DMS153 (cell line): Measurements from ENCODE around the gene NSRP1.
"Not testable (repeated sequence)": the region's sequence is repeated elsewhere in the genome, so short reads cannot be mapped to it uniquely, and the experiment has no call there.

Experiments
- DNase-seq: peaks from one replicate; lab custom pipeline; 2025; lab: John Stamatoyannopoulos, UW

The NSRP1 gene, protein sequence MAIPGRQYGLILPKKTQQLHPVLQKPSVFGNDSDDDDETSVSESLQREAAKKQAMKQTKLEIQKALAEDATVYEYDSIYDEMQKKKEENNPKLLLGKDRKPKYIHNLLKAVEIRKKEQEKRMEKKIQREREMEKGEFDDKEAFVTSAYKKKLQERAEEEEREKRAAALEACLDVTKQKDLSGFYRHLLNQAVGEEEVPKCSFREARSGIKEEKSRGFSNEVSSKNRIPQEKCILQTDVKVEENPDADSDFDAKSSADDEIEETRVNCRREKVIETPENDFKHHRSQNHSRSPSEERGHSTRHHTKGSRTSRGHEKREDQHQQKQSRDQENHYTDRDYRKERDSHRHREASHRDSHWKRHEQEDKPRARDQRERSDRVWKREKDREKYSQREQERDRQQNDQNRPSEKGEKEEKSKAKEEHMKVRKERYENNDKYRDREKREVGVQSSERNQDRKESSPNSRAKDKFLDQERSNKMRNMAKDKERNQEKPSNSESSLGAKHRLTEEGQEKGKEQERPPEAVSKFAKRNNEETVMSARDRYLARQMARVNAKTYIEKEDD

DNA sequence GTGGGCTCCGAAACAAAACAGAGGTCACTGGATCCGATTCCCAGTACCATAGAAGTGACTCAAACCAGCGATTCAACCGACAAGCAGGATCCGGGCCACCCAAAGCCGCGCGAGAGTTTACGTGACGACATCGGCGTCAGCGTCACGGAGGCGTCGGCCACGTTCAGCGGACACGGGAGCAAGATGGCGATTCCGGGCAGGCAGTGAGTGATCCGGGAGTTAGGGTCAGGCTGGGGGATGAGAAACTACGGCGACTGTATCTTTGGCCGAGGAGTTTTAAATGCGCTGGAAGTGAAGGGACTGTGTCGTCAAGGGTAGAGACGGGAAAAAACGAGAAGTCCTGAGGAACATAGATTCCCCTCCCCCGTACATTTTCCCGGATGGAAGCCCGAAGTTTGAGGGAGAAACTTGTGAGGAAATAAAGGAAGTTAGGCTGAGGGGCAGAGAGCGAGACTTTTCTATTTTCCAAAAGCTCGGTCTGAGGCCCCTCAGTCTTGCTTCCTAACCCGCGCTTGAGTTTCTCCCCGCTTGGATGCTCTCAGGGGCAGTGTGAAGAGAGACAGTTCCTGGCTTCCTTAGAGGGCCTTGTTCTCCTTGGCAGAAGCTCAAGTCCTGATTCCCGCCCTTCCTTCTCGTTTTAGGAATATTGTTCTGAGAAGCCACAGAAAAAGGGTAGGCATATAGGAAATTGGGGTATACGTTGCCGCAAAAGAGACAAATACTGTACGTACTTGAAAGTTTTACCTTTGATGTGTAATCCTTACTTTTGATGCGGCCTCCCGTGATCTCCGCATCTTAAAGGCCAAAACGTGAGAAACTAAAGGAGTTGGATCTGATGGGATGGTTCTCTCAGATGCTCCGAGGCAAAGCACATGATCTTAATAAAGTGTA is at the start of gene NSRP1:
NSRP1 (plus strand) TSS at position 156 of the 891 bp plus-strand sequence; CDS start at position 184, 28 bp downstream.
- peak; percentile 82 for DNase-seq

DNA sequence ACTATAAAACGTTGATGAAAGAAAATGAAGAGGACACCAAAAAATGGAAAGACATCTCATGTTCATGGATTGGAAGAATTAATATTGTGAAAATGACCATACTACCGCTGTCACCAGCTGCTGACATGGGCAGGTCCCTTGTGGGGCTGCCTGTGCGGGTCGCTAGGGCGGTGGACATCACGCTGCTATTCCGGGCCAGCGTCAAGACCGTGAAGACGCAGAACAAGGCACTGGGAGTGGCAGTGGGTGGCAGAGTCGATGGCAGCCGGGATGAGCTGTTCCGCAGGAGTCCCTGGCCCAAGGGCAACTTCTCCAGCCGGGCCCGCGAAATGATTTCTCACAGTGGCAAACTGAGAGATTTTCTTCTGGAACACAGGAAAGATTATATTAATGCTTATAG is 48.2 kb upstream of the NSRP1 start:
- no peak for DNase-seq

- no peak for DNase-seq
These were observed 42.4 kb upstream of the NSRP1 start for GRCh38 chr17:30074254-30074653.

- no peak for DNase-seq
These were observed 41.9 kb upstream of the NSRP1 start for GRCh38 chr17:30074730-30075129.

DNA sequence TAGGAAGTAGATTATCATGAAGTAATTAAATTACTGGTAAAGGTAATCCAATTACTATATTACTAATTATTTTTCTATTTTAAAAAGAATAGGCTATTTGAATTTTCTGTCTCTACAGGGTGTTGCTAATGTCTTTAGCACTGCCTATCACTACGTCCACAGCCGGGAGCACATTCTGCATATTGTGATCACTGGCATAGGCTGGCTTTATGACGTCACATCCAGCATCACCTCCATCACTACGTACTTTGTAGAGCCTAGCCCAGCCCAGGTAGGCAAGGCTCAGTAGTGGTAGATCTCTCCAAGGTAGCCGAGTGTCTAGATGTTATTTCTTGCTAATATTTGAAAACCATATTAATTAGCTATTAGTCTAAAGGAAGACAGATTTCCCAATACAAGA is 33.8 kb upstream of the NSRP1 start:
- DNase-seq = no peak

- DNase-seq = peak; percentile 10
These were observed 31.8 kb upstream of the NSRP1 start for GRCh38 chr17:30084788-30085187.

DNA sequence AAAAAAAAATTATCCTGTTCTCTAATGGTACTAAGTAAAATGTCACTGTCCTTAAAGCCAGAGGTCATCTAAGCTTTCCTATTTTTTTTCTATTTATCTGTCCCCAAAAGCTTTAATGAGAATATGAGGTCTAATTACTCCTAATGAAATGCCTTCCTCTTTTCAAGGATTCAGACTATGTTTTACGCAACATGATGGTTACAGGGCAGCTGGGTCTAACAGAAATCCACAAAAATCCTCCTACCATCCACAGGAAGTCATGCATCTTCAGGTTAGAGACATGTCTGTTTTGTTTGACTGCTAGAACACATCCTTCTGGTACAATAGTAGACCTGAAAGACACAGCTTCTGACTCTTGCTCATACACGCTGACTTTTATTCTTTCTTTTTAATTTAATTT is 29.7 kb upstream of the NSRP1 start:
- no peak for DNase-seq

DNA sequence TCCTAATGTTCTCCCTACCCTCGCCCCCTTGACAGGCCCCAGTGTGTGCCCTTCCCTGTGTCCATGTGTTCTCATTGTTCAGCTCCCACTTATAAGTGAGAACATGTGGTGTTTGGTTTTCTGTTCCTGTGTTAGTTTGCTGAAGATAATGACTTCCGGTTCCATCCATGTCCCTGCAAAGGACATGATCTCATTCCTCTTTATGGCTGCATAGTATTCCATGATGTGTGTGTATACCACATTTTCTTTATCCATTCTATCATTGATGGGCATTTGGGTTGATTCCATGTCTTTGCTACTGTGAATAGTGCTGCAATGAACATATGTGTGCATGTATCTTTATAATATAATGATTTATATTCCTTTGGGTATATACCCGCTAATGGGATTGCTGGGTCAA is 29.2 kb upstream of the NSRP1 start:
- not testable (repeated sequence) for DNase-seq

GRCh38 chr17:30091121-30091670 is 25.4 kb upstream of the NSRP1 start:
- no peak for DNase-seq

DNA sequence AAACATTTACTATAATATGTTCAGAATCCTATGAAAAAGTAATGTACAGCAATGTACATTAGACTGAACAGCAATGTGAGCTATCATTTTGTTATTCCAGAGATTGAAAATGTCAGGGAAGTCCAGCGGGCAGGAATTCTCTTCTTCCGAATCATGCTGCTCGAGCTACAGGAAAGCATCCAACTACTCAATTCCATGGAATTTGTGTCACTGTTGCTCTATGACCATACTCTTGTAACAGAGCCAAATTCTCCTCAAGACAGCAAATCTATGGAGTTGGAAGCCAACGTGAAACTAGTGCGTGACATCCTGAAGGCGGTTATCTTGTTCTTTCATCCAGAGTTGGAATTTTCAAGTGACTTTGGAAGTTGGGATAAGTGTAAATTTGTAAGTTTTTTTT is 24.8 kb upstream of the NSRP1 start:
- DNase-seq = no peak

GRCh38 chr17:30092886-30093285 is 23.7 kb upstream of the NSRP1 start:
- no peak for DNase-seq

DNA sequence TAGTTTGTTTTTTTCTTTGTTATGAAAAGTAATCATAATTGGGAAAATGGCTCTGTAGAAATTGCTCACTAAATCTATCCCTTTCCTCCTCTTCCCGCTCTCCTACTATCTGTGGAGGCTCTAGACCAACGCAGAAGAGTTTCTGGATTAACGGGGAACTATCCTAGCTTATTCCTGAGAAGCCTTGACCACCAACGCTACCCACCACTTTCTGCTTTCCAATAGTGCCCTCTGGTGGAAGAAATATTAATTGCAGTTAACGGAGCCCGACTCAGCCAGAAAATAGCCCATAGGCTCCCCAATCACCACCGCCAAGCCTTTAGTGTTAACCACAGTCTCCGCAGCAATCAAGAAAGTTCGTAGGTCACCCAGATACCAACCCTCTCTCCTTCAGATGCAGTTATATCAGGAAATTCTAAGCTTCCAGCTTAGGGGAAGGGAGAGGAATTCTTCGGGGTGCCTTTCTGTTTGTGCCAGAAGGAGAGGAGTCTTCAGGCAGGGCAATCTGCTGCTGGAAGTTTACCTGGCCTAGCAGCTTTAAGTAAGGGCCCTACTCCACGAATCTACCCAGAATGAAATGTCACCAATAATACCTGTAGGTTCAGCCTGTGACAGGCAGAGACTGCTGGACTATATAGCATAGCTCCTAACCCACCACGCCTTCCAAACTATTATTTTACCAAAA is 23.0 kb upstream of the NSRP1 start:
- peak; percentile 23 for DNase-seq

GRCh38 chr17:30095507-30096244 is 20.9 kb upstream of the NSRP1 start:
- DNase-seq = no peak

- no peak for DNase-seq
These were observed 14.8 kb upstream of the NSRP1 start for GRCh38 chr17:30101686-30102390.

DNA sequence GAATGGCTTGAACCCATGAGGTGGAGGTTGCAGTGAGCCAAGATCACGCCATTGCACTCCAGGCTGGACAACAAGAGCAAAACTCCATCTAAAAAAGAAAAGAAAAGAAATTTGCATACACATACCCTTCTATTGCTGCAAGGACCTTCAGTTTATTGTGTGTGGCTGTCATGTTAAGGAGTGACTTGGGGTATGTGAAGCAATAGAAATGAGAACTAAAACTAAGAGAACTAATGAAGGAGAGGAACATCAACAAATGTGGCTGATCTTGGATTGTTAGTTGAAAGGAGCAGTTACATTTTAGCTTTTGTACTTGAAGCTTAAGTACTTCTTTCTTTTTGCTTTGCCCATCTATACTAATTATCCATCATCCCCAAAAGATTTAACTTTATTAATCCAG is 12.7 kb upstream of the NSRP1 start:
- no peak for DNase-seq

DNA sequence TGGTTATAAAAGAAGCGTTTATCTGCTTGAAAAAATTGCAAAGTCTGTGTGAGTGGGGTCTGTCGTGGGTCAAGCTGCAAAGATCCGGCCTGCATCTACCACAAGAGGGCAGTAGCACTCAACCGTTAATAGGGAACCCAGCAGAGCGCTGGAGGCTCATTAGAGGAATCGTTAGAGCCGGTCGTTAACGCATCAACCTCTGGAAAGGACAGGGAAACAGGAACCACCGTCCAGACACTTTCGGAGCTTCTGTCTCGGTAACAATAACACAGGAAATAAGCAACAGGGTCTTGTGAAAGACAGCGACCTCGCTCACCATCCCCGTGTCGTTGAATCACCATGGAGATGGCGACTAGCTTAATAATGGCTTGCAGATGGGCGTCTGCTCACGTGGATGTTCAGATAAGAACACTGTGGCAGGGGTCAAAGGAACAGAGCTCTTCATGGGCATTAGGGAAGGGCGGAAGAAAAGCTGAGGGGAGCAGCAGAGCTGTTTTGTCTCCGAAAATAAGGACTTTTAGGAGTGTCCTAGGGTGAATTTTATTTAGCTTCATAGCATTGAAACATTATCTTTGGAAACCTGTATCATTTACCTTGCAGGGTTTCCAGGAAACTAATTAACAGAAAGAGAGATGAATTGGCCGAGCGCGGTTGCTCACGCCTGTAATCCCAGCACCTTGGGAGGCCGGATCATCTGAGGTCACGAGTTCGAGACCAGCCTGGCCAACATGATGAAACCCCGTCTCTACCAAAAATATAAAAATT is 11.9 kb upstream of the NSRP1 start:
- peak; percentile 91 for DNase-seq

DNA sequence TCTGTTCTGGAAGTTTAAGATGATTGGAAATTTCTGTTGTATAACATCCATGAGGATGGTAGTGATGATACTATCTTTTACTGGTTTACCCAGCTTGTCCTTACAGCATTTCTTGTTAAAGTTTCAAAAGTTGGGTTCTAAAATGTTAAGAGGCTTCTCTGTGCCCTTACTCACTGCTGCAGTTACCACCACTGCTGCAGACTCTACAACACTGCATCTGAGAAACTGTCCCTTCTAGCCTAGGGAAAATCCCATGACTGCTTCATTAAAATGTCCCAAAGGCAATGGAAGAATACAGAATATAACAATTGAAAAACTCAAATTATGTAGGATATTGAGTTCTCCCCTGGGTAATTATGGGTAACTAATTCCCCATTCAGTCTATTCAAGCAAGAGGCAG is 3.8 kb upstream of the NSRP1 start:
- no peak for DNase-seq

DNA sequence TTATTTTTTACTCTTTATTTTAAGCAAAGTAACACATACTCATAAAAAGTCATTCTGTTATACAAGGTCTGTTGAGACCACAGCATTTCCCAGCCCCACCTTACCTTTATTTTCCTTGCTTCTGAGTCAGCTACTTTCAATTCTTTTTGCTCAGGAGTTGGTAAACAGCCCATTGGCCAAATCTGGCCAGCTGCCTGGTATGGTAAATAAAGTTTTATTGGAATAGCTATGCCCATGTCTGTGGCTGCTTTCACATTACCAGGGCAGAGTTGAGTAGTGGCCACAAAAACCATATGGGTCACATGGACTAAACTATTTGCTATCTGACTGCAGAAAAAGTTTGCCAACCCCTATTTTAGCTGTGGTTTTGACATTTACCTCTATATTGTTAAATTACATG is 3.4 kb upstream of the NSRP1 start:
- peak; percentile 32 for DNase-seq

GRCh38 chr17:30116345-30116660 is 313 bp upstream of the NSRP1 start:
- no peak for DNase-seq

- no peak for DNase-seq
These were observed 1.1 kb downstream of the NSRP1 start for GRCh38 chr17:30117675-30118081.
